Activated T-cell treated with anti-CD3 and anti-CD28 coated beads for 4 hours (primary cell): ENCODE data around the gene C1orf210.

ENCODE experiments used
- DNase-seq: peaks from one replicate; pipeline ENCODE4 v3.0.0-alpha.2; 2020

The C1orf210 gene

DNA sequence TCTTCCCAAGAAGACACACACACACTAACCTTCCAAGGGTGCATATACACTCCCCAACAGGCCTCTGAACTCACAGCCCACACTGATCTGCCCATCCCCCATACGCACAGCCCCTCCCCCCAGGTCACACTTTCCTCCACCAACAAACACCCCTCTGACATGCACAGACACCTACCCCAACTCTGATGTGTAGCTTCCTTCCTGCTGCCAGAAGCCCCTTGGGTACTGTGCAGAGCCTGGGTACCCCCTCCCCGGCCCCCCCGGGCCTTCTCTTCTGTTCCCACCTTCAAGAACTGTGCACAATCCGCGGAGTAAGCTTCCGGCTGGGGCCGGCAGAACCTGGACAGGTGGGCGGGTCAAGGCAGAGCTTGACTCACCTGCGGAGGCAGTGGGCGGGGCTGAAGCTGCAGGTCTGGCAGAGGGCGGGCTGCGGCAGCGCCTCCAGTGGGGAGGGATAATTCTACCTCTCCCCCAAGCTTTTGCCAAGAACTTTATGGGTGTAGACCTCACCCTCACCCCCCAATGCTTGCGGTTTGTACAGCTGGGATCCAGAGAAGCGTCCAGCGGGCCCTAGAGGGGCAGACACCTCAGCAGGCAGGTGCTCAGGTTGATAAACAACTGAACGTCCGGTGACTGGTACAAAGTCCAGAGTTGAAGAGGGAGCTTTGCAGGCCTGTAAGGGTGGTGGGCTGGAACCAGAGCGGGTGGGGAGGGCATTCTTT is at the start of gene C1orf210:
TSS of gene C1orf210 (minus strand) at position 313 of the 722 bp plus-strand sequence. CDS start 2,311 bp downstream, outside the sequence.
- no peak for DNase-seq

DNA sequence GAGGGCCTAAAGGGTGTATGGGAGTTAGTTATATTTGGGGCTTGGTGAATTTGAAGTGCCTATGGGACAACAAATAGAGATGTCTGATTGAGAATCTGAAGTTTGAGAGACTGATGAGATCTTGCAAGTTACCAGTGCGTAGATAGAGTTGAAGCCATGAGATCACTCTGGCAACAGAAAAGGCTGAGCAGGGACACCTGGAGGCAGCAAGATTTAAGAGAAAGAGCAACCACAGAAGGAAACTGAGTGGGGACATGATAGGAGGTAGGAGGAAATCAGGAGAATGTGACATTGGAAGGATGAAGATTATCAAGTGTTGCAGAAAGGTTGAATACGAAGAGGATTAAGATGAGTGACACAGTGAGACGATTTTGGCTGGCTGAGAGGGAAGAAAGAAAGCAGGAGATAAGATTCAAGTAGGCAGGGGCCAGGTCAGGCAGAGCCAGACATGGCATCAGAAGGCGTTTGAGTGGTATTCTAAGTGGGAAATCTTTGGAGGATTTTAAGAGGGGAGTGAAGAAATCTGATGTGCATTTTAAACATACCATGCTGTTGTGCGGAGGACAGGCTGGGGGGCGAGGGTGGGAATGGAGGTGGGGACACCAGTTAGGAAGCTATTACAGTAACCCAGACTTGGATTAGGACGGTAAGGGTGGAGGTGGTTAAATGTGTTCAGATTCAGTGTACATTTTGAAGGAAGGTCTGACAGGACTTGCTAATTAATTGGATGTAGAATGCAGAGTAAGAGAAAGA is 49.2 kb upstream of the C1orf210 start:
- no peak for DNase-seq

DNA sequence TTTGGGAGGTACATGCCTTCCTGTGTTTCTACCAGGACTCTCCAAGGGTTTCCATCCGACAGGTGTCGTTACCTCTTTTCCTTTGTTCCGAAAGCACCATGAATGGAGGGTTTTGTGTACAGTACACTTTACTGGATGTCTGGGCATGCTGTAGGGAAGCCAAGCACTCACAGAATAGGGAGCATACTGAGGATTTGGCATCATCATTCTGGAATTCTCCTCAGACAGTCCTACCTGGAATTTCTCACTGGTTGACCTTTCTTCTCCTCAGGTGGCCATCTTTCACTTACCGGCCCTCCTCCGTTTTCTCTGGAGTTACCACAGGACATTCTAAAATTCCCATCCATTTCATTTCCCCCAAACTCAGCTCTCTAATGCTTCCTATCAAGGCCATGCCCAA is 46.3 kb upstream of the C1orf210 start:
- no peak for DNase-seq

- peak; percentile 51 for DNase-seq
Observed at GRCh38 chr1:43329995-43330751, 44.8 kb upstream of the C1orf210 start.

DNA sequence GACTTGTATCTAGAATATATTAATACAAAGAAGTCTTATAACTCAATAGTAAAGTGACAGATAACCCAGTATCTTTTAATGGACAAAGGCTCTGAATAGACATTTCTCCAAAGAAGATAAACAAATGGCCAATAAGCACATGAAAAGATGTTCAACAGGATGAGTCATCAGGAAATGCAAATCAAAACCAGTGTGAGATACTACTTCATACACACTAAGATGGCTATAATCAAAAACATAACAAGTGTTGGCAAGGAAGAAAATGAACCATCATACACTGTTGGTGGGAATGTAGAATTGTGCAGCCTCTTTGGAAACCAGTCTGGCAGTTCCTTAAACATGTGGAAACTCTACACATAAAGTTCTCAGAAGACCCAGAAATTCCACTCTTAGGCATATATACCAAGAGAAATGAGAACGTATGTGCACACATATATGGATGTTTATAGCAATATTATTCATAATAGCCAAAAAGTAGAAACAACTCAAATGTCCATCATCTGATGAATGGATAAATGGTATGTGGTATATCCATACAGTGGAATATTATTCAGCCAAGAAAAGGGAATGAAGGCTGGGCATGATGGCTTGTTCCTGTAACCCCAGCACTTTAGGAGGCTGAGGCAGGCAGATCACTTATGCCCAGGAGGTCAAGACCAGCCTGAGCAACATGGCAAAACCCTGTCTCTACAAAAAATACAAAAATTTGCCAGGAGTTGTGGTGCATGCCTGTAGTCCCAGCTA is 42.3 kb upstream of the C1orf210 start:
- no peak for DNase-seq

GRCh38 chr1:43325381-43325780 is 40.0 kb upstream of the C1orf210 start:
- DNase-seq = no peak

GRCh38 chr1:43324810-43325209 is 39.4 kb upstream of the C1orf210 start:
- no peak for DNase-seq

GRCh38 chr1:43322506-43322905 is 37.1 kb upstream of the C1orf210 start:
- DNase-seq = no peak

DNA sequence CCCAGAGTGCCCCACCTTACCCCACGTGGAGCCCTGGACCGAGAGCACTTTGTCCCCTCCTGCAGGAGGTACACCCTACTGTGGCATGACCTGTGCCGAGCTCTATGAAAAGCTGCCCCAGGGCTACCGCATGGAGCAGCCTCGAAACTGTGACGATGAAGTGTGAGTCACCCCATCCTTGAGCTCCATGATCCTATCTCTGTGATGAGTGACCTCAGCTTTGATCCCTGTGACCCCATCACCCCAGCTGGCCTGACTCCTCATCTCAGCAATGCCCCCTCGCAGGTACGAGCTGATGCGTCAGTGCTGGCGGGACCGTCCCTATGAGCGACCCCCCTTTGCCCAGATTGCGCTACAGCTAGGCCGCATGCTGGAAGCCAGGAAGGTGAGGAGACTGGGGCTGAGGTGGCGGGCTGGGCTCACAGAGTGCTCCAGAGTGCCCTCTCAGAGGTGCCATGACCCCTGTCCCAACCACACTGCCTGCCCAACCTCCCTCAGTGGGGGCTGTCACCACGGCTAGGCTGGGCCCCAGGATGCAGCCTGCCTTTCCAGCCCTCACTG is 36.0 kb upstream of the C1orf210 start:
- no peak for DNase-seq

DNA sequence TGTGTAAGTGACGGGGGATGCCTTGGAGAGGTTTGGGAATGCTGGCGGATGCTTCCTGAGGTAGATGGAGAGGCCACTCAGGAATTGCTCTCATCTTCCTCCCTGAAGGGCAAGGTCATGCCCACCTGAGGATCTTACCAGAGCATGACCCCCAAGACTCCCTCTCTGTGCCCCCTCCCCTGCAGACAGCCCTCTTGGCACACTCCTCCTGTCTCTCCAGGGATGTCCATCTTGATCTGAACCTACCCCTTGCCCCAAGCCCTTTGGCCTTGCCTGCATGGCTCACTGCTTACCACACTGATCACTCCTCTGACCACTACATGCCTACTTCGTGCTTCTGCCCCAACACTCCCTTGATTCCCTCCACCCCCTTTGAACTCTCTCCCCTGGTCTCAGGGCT is 34.4 kb upstream of the C1orf210 start:
- DNase-seq = no peak

DNA sequence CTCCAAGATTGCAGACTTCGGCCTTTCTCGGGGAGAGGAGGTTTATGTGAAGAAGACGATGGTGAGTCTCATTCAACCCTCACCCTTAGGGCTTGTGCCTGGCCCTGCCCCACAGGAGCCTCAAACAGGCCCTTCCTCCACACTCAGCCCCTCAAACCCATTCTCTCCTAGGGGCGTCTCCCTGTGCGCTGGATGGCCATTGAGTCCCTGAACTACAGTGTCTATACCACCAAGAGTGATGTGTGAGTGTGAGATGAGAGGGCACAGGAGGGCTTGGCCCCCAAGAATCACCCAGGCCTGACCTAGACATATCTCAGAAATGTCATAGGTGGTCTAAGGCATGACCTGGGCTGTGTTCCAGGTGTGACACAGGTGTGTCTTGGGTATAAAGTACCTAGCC is 33.9 kb upstream of the C1orf210 start:
- no peak for DNase-seq

DNA sequence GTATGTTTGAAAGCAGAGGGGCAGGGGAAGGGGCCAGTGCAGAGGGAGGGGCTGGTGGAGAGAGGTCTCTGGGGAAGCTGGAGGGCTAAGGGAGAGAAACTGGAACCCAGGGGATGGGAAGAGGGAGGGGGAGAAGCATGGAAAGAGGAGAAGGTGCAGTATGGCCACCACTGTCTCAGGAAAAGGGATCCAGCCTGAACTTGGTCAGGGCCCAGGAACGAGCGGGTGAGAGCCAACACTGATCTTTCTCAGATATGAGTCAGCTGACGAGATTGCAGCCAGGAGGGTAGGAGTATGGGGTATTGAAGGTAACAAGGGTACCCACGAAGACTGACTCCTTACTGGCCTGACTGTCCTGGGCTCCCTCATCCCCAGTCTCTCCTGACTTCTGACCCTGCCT is 33.5 kb upstream of the C1orf210 start:
- DNase-seq = no peak

GRCh38 chr1:43317817-43318471 is 32.6 kb upstream of the C1orf210 start:
- DNase-seq = no peak

GRCh38 chr1:43316738-43317520 is 31.5 kb upstream of the C1orf210 start:
- no peak for DNase-seq

DNA sequence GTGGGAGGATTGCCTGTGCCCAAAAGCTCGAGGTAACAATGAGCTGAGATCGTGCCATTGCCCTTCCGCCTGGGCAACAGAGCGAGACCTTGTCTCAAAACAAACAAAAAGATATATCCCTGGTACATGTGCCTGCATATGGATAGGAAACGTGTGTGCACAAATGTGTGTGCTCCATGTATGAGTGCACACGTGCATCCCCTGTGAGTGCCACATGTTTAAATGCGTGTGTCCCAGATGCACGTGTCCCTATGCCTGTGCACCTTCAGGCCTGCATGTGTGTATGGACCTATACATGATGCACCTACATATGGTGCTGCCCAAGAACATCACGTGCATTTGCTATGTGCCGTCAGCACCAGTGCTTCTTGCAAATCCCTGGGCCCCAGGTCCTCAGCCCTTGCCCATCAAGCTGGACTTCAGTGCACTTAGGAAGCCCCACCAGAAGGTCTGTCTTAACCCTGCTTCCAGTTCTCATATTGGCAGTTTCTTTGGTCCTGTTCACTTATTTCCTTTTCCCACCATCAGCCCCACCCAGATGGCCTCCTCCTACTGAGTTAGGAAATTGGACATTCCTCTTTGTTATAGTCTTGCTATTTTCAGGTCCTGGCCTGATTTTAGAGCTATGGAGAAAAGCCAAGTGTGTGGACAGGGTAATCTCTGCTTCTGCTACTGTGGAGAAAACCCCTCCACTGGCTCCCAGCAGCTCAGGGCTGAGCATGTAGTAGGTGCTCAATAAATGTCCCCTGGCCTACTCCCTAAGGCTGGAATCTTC is 30.8 kb upstream of the C1orf210 start:
- no peak for DNase-seq

GRCh38 chr1:43315481-43315880 is 30.1 kb upstream of the C1orf210 start:
- no peak for DNase-seq

DNA sequence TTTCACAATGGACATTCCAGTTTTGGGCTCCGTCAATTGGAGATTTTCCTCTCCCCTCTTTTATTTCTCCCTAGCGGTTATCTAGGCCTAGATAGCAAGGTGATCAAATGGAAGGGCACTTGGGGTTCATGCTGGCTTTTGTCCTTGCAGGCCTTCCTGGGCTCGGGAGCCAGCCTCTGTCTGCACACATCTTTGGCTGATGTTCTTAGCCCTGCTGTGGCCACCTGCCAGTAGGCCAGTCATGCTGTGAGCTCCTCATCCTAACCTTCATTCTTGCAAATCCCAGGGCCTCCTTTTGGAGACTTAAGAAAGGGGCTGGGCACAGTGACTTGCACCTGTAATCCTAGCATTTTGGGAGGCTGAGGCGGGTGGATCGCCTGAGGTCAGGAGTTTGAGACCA is 28.9 kb upstream of the C1orf210 start:
- no peak for DNase-seq

GRCh38 chr1:43313771-43314170 is 28.4 kb upstream of the C1orf210 start:
- no peak for DNase-seq

- no peak for DNase-seq
Observed at GRCh38 chr1:43312663-43313515, 27.5 kb upstream of the C1orf210 start.
